Activated T-cell treated with anti-CD3 and anti-CD28 coated beads for 48 hours (primary cell): ENCODE measurements around the gene KRT12.
"Not testable (repeated sequence)": the region's sequence is repeated elsewhere in the genome, so short reads cannot be mapped to it uniquely, and the experiment has no call there.

Experiments used
- DNase-seq: peaks from one replicate; pipeline ENCODE4 v3.0.0-alpha.2; 2020; ENCODE audit warnings: low read depth

Gene KRT12

GRCh38 chr17:40883626-40884334 is 16.8 kb upstream of the KRT12 start:
- DNase-seq = no peak

DNA sequence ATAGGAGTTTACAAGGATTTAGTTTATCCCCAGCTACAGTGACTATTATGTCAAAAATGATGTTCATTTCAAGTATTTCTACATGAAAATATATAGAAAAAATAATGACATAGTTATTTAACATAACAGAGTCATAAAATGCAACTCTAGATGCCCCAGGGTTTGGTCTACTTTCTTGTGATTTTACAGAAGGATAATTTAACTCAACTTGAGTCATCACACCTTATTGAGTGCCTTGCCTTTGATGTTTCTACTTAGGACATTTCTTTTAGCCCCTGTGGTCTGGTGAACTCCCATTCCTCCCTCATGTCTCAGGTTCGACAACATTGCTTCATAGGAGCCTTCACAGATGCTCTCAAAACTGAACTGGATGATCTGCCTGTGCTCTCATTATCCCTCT is 16.0 kb upstream of the KRT12 start:
- no peak for DNase-seq

- no peak for DNase-seq
Measured at GRCh38 chr17:40879026-40879425, 12.0 kb upstream of the KRT12 start.

- DNase-seq = no peak
Measured at GRCh38 chr17:40878044-40878443, 11.0 kb upstream of the KRT12 start.

DNA sequence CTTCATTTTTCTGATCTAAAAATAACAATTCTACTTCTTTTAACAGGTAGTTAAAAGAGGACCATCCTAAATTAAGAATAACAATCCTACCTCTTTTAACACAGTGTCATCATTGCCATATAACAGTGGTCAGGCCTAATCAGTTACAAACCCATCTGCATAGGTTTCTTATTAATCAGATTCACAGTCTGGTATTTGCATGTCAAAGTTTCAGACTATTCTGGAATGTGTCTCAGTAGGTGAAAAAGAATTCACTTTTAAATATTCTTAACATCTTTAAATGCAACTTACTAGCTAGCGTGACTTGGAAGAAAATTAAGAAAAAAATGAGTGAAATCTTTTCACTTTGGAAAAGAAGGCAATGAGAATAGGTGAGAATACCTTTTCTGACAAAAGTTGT is 6.8 kb upstream of the KRT12 start:
- no peak for DNase-seq

- no peak for DNase-seq
Measured at GRCh38 chr17:40873255-40873654, 6.2 kb upstream of the KRT12 start.

DNA sequence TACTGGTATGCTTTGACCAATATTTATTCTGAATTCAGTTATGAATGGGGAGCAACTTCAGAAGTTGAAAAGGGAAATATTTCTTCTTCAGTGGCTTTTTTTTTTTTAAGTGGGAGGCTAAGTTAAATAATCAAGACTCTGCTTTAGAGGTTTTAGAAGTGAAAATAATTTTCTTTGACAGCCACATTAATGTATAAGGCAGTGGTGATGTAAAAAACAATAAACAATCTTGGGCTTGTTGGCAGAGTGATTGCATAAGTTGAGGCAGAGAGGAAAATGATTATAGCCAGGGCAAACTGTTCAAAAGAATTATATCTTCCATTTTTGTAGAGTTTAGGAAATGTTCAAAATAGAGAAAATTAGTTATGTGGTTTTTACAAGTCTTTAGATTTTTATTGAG is 5.4 kb upstream of the KRT12 start:
- DNase-seq = no peak

- no peak for DNase-seq
Measured at GRCh38 chr17:40871316-40871715, 4.3 kb upstream of the KRT12 start.

- no peak for DNase-seq
Measured at GRCh38 chr17:40870136-40870535, 3.1 kb upstream of the KRT12 start.

DNA sequence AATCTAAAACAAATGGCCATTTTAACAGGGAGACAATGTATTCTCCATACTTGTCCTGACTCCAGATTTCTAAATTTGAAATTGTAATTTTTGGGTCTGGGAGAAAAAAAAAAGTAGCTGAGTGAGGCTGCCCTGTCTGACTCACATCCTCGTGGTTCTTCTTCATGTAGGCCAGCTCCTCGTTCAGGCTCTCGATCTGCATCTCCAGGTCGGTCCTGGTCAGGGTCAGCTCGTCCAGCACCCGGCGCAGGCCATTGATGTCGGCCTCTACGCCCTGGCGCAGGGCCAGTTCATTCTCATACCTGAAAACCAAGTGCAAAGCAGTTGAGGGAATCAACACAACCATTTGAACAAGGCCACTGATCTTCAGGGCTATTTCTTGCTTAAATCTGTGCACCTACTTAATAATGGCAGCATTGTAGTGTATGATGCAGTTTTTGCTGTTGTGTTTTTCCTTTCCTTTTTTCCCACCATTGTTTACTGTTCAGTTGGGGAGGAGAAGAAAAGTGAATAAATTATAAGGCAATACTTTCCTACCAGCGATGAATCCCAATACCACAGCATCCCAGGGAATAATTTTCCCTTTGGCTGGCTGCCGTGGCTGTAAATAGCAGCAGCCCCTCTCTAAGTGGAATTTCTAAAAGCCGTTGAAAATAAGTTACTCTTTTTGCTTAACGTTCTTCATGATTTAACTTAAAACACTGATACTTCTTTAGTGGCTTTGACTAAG is 2.2 kb downstream of the KRT12 start:
- no peak for DNase-seq

- DNase-seq = no peak
Measured at GRCh38 chr17:40862985-40863733, 3.9 kb downstream of the KRT12 start.

GRCh38 chr17:40859536-40859935 is 7.5 kb downstream of the KRT12 start:
- DNase-seq = no peak

GRCh38 chr17:40858667-40859066 is 8.4 kb downstream of the KRT12 start:
- not testable (repeated sequence) for DNase-seq

DNA sequence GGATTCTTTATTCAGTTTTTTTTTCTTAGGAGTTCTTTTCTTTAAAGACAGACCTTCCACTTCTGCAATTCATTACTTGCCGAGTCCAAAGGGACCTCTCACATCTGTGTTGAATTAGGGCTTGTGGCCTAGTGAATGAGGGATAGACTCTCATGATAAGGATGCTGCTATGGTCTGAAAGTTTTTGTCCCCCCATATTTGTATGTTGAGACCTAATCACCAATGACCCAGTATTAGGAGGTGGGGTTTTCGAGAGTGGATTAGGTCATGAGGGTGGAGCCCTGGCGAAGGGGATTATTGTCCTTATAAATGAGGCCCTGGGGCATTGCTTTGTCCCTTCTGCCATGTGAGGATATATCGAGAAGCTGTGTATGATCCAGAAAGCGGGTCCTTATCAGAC is 9.5 kb downstream of the KRT12 start:
- DNase-seq = no peak

DNA sequence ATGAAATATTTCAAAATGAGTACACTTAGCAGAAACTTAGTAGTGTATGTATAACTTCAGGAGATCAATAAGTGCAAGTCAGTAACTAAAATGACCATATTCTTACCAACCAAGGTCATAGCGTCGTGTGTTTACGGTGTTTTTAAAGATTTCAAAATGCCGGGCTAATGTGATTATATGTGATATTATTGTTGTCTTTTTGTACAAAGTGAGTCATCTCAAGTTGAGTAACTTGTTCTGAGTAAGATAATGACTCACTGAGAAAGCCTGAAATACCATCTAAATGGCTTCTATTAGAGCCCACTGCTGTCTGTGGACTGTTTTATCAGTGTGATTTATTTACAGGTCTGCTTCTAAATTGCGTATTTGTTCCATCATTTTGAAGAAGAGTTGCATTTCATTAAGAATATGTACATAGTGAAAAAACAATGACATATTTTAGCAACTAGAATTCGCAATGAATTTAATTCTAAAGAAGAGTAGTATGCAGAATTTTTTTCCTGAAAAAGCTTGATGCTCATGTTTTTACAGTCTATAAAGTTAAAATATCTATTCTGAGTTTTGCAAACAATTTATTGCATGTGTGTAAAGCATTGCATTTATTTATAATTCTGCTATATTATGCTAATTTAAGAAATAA is 12.7 kb downstream of the KRT12 start:
- no peak for DNase-seq

GRCh38 chr17:40852364-40852763 is 14.7 kb downstream of the KRT12 start:
- DNase-seq = no peak

DNA sequence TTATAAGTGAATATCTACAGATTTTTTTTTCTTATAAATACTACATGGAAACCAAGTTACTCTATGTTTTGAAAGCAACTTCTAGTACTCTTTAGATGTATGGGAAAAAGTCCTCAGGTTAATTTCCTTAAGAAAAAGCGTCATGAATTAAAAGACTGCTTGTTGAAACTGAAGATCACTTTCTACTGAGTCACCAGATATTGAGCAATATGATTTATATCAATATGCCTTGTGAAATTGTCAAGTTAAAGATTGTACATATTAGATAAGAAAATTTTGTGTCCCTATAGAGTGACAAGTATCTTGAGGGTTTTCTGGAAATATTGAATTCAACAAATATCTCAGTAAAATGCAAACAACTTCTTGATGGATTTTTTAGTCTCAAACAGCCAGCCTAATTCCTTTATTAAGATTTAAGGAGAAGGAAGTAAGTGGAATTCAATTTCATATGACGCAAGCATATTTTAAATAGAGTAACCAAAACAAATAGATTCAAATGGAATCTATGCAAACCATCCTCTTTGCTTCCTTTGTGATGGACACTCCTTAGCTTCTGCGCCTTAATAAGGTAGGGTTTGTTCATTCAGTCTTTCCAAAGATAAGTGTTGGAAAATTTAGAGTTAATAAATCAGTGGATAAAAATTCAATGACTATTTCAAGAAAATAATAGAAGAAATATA is 16.6 kb downstream of the KRT12 start:
- DNase-seq = no peak

DNA sequence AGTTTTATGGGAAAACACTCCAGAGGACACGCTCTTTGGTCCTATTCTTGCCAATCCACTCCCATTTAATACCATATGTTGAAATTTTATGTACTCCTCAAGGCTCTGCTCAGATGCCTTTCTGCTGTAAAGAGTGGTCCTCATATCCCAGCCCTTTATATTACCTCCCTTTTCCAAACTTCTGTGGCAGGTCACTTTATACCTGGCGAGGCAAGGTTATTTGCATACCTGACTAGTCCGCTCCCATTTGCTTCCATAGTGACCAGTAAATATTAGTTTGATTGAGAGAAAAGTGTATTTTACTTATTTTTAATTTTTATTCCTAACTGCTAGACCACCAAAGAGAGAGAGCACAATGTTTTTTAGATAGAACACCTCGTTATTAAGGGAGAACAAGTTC is 17.3 kb downstream of the KRT12 start:
- DNase-seq = no peak

DNA sequence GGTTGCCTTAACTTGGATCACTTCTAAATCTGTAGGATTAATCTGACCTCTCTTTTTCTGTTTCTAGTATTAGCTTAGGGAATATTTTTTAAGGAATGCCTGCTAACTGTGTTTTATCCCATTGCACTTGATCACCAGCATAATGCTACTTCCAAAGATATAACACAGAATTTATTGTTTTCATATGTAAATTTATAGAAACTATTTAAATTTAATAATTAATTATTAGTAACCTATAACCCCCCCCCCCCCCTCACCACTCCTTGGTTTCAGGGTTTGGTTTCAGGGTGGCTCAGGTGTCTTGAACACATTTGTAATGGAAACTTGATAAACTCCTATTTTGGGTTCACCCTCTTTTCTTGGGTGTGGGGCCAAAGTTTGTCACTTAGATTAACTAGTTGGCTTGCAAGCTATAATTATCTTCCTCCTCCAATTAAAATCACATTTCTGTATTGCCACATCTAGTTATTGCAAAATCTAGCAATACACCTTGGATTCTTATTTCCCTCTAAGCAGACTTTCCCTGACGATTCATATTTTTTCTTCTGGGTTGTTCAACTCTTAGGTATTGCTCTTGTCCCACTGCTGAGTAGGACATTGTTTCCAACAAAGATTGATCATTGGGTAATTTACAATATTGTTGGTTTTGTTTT is 18.3 kb downstream of the KRT12 start:
- DNase-seq = no peak

- no peak for DNase-seq
Measured at GRCh38 chr17:40846515-40847144, 20.4 kb downstream of the KRT12 start.

GRCh38 chr17:40844671-40845107 is 22.3 kb downstream of the KRT12 start:
- no peak for DNase-seq
